ENCODE measurements around the gene ACVRL1.

ACVRL1 gene

GRCh38 chr12:51887476-51888315 lies 19.6 kb upstream of the ACVRL1 start, which contains the start of gene ANKRD33:
Gene ANKRD33 (plus strand): TSS chr12:51888103. CDS start chr12:51888187, 84 bp downstream.
- TF ChIP-seq, protein P1, sequence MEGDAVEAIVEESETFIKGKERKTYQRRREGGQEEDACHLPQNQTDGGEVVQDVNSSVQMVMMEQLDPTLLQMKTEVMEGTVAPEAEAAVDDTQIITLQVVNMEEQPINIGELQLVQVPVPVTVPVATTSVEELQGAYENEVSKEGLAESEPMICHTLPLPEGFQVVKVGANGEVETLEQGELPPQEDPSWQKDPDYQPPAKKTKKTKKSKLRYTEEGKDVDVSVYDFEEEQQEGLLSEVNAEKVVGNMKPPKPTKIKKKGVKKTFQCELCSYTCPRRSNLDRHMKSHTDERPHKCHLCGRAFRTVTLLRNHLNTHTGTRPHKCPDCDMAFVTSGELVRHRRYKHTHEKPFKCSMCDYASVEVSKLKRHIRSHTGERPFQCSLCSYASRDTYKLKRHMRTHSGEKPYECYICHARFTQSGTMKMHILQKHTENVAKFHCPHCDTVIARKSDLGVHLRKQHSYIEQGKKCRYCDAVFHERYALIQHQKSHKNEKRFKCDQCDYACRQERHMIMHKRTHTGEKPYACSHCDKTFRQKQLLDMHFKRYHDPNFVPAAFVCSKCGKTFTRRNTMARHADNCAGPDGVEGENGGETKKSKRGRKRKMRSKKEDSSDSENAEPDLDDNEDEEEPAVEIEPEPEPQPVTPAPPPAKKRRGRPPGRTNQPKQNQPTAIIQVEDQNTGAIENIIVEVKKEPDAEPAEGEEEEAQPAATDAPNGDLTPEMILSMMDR (conservative IDR thresholded peaks at IDR 0.05; ENCODE audit: low read depth, low read length): no peak
- DNase-seq (ENCODE audit: low read depth): peak; percentile 45
- H3K4me3 ChIP-seq (ENCODE audit: low read depth, low read length): peak within 1 kb of the TSS; percentile 11

GRCh38 chr12:51888316-51889215 lies 18.7 kb upstream of the ACVRL1 start:
- DNase-seq (ENCODE audit: low read depth): no peak
- H3K4me3 ChIP-seq (ENCODE audit: low read depth, low read length): no peak overlapping the region
- TF ChIP-seq, protein P1 (conservative IDR thresholded peaks at IDR 0.05; ENCODE audit: low read depth, low read length): no peak

DNA sequence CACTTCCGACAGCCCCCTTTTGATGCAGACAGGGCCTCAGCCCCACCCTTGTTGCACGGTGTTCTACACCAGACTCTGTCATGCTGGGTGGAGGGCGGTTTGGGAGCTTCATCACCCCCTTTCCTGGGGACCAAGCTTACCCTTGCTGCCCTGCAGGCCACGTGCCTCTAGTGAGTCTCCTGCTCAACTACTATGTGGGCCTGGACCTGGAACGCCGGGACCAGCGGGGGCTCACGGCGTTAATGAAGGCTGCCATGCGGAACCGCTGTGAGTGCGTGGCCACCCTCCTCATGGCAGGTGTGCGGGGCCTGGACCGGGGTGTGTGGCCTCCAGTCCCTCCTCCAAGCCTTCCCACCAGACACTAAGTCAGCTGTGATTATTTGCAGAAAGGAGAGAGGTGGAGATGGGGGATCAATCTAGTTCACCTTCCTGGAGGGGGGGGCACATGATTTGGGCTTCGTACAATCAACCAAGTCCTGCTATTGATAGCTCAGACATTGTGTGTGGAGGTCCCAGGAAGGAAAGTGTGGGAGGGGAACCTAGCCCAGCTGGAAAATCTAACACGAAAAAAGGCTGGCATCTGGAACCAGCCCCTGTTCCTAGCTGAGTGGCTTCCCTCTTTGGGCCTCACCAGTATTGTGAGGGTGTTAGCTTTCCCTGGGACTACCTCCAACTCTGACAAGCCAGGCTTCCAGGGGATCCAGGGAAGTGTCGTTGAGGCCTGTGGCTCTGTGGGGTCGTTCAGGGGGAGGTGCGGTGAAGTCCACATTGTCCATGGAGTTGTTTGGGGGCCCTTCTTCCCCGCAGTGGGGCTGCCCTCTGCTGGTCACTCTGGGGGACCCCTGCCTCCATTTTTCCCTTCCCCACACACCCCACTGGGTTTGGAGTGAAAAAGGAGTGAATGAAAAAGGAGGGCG lies 17.8 kb upstream of the ACVRL1 start:
- DNase-seq (ENCODE audit: low read depth): no peak
- TF ChIP-seq, protein P1 (conservative IDR thresholded peaks at IDR 0.05; ENCODE audit: low read depth, low read length): peak; percentile 42
- no peak overlapping the region for H3K4me3 ChIP-seq (ENCODE audit: low read depth, low read length)

- DNase-seq (ENCODE audit: low read depth): no peak
- no peak overlapping the region for H3K4me3 ChIP-seq (ENCODE audit: low read depth, low read length)
- TF ChIP-seq, protein P1 (conservative IDR thresholded peaks at IDR 0.05; ENCODE audit: low read depth, low read length): no peak
Measured at GRCh38 chr12:51890133-51890464, 17.2 kb upstream of the ACVRL1 start.

- no peak for DNase-seq (ENCODE audit: low read depth)
- TF ChIP-seq, protein P1 (conservative IDR thresholded peaks at IDR 0.05; ENCODE audit: low read depth, low read length): no peak
- no peak overlapping the region for H3K4me3 ChIP-seq (ENCODE audit: low read depth, low read length)
Measured at GRCh38 chr12:51890511-51891171, 16.7 kb upstream of the ACVRL1 start.

GRCh38 chr12:51891843-51892242 lies 15.5 kb upstream of the ACVRL1 start:
- peak; percentile 39 for DNase-seq (ENCODE audit: low read depth)
- no peak overlapping the region for H3K4me3 ChIP-seq (ENCODE audit: low read depth, low read length)
- TF ChIP-seq, protein P1 (conservative IDR thresholded peaks at IDR 0.05; ENCODE audit: low read depth, low read length): peak; percentile 43

Measured in choroid plexus epithelial cell (primary cell).